Adrenal gland (tissue), 12 donors: ENCODE measurements around the gene CCDC102A. TPM values are rescaled to one million over a fixed set of nuclear protein-coding genes. Genes with fewer than 3 reads are reported as not detected.

Experiments
- DNase-seq, 7 donors: peaks; one replicate each; pipeline ENCODE4 v3.0.0-alpha.2; 2019 to 2020
- H3K27ac ChIP-seq, 5 donors: fragments of 200-600 bp; sonication (generic) in 4 of 5; 1 replicate in 3 of 5; 2 replicates in 2 of 5; pipeline versions ENCODE4 v1.5.1 to v1.8.0; 2016 to 2020; ENCODE audit warnings: mild to moderate bottlenecking in 1 of 5
- H3K27me3 ChIP-seq: fragments of 200-600 bp; 2 replicates; pipeline ENCODE4 v1.8.0; 2021
- H3K36me3 ChIP-seq, 2 donors: fragments of 200-600 bp; replicated peaks in 1 of 2; 1 replicate in 1 of 2; 2 replicates in 1 of 2; pipeline versions ENCODE4 v1.5.1 to v1.8.0; 2018 to 2022
- H3K4me1 ChIP-seq, 2 donors: fragments of 200-600 bp; replicated peaks in 1 of 2; 1 replicate in 1 of 2; 2 replicates in 1 of 2; pipeline versions ENCODE4 v1.5.1 to v1.8.0; 2018 to 2021
- H3K4me3 ChIP-seq, 4 donors: fragments of 200-600 bp; sonication (generic) in 3 of 4; one replicate each; pipeline ENCODE4 v1.5.1; 2016 to 2018
- H3K9me3 ChIP-seq, 3 donors: fragments of 200-600 bp; sonication (generic) in 1 of 3; replicated peaks in 1 of 3; 1 replicate in 2 of 3; 2 replicates in 1 of 3; pipeline versions ENCODE4 v1.5.1 to v1.8.0; 2016 to 2021
- POLR2A ChIP-seq, 2 donors: fragments of 450-650 bp; IDR thresholded peaks; one replicate each; pipeline ENCODE4 v1.6.1; 2017; ENCODE audit warnings: antibody characterized with exemption in 2 of 2, mild to moderate bottlenecking in 2 of 2, moderate library complexity in 1 of 2
- WGBS, 4 donors: extraction: QIAGEN DNeasy Blood & Tissue Kit in 2 of 4; methylation state at CpG; one replicate each; pipeline versions ENCODE4 v1.1.5 to v1.1.7; 2013 to 2017; 5-methylcytosine and 5-hydroxymethylcytosine counted together
- intact Hi-C, 2 donors: fragments of 100-400 bp; cut with DNase I; formaldehyde crosslinking; loops; one replicate each; pipeline versions ENCODE4 v1.14.1 to v1.15.0; 2022 to 2023
- polyA plus RNA-seq, 3 donors: library from polyadenylated mRNA; stranded (reverse); fragments of 200-250 nt in 2 of 3; fragments of 350-450 nt in 1 of 3; fragmentation: Illumina TruSeq in 1 of 3; extraction: RNeasy Lipid Tissue Mini Kit (QIAGEN cat#74804) in 1 of 3; gene quantifications; one replicate each; pipeline ENCODE4 v1.2.3, GENCODE V29; 2013 to 2014
- total RNA-seq, 9 donors: library from RNA; depleted of rRNA in 4 of 9; stranded (reverse); fragments of >200 nt in 4 of 9; fragments of 120-200 nt in 1 of 9; fragmentation: NEBNext Ultra II Directional in 1 of 9; extraction: Animal tissue kit (Norgen Biotek cat#: 25700) in 1 of 9; gene quantifications; one replicate each; pipeline versions ENCODE4 v1.1.0 to v1.2.4, GENCODE V29; 2013 to 2023
- TF ChIP-seq, protein P1 (sequence below), 6 experiments: fragments of 450-650 bp in 4 of 6; fragments of 200-600 bp in 2 of 6; sonication (generic) in 1 of 6; IDR thresholded peaks; 1 replicate in 5 of 6; 2 replicates in 1 of 6; pipeline versions ENCODE4 v1.5.1 to v1.8.0; 2016 to 2021; ENCODE audit warnings: antibody characterized with exemption in 6 of 6, mild to moderate bottlenecking in 2 of 6, moderate library complexity in 1 of 6
- donor health status: healthy with polysubstance abuse.
- donor health status: Bipolar disorder and iron deficiency.
- donor health status: DM: yes; HTN: yes; CAD: no.
- donor health status: DM: no; HTN: no; CAD: no.
- donor health status: DM: no; HTN: no; CAD: no.
- donor health status: DM: yes; HTN: yes; CAD: no.

CCDC102A gene
- total and polyA plus RNA-seq, 12 donors, result 1.6 to 23.6 (median 8.9) TPM

DNA sequence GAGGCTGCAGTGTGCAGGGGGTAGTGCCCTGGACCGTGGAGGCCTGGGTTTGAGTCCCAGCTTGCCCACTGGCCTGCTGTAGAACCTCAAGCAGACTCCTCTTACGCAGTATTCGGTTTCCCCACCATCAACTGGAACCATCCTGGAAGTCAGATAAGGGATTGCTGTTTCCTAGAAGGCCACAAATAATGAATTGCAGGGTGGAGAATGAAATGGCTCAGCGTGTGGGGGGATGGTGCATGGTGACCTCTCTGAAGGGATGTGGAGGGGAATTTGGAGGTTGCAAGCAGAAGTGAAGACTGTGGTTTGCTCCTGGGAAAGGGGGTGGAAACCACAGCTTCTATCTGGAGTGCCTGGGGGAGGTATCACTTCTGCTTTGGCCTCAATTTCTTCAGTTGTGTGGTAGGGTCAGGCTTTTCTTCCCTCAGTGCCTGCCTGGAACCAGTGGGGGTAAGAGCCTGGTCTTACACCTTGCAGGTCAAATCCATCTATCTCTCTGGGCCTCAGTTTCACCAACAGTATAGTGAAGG lies 7.8 kb upstream of the CCDC102A start:
- no peak for TF ChIP-seq POLR2A (IDR thresholded peaks at IDR 0.05)
- TF ChIP-seq, protein P1, sequence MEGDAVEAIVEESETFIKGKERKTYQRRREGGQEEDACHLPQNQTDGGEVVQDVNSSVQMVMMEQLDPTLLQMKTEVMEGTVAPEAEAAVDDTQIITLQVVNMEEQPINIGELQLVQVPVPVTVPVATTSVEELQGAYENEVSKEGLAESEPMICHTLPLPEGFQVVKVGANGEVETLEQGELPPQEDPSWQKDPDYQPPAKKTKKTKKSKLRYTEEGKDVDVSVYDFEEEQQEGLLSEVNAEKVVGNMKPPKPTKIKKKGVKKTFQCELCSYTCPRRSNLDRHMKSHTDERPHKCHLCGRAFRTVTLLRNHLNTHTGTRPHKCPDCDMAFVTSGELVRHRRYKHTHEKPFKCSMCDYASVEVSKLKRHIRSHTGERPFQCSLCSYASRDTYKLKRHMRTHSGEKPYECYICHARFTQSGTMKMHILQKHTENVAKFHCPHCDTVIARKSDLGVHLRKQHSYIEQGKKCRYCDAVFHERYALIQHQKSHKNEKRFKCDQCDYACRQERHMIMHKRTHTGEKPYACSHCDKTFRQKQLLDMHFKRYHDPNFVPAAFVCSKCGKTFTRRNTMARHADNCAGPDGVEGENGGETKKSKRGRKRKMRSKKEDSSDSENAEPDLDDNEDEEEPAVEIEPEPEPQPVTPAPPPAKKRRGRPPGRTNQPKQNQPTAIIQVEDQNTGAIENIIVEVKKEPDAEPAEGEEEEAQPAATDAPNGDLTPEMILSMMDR (IDR thresholded peaks at IDR 0.05), result no peak
- Histone ChIP-seq H3K27me3 (no peaks in the 10 kb centered on the region), H3K4me3 (no peak overlapping the region), H3K36me3 (no peaks in the 10 kb centered on the region), H3K27ac (no peak overlapping the region), H3K9me3 (no peaks in the 10 kb centered on the region), H3K4me1 (no peaks in the 10 kb centered on the region)
- intact Hi-C loops, result no loop called here
- peak in 4 of 7 donors; percentile 18 to 53 (median 24) for DNase-seq
- WGBS, 4 donors, result 69 to 84% (median 70%) methylated on average over 4 of the region's 4 CpGs

DNA sequence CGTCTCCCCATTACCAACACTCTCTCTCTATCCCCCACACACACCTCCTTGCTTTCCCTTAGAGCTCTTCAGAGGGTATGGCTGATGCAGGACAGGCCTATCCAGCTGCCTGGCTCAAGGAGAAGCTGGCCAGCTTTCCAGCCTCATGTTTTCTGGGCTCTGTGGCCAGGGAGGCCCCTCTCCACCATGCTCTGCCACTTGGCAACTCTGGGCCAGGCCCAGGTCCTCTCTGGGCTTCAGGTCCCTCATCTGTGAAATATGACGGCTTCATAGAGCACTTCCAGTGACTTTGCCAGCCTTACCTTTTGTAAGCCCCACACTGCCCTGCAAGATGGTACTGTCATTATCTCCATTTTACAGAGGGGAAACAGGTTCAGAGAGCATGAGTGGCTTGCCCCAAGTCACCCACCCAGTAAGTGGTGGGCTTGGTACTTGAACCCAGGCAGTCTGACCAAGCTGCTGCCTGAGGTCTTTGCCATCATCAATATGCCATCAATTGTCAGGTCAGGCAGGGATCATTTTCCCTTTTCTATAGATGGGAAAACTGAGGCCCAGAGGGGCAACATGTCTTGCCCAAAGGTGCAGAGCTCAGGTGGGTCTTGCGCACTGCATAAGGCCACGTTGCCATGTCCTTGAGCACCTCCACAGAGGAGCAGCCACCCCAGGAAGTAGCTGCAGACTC lies 5.5 kb upstream of the CCDC102A start:
- H3K36me3 ChIP-seq, result no peaks in the 10 kb centered on the region
- DNase-seq, result peak in 2 of 7 donors; percentile 5 to 13
- H3K4me1 ChIP-seq, result peaks cover 3 to 5% of the 10 kb centered on the region in 2 donors
- H3K9me3 ChIP-seq, result no peaks in the 10 kb centered on the region
- TF ChIP-seq, protein P1 (IDR thresholded peaks at IDR 0.05), result no peak
- no peak for TF ChIP-seq POLR2A (IDR thresholded peaks at IDR 0.05)
- no peaks in the 10 kb centered on the region for H3K27me3 ChIP-seq
- intact Hi-C loops, result no loop called here
- H3K4me3 ChIP-seq, result no peak overlapping the region
- no peak overlapping the region for H3K27ac ChIP-seq
- 69 to 89% (median 77%) methylated on average over 2 to 4 of the region's 4 CpGs for WGBS, 4 donors

DNA sequence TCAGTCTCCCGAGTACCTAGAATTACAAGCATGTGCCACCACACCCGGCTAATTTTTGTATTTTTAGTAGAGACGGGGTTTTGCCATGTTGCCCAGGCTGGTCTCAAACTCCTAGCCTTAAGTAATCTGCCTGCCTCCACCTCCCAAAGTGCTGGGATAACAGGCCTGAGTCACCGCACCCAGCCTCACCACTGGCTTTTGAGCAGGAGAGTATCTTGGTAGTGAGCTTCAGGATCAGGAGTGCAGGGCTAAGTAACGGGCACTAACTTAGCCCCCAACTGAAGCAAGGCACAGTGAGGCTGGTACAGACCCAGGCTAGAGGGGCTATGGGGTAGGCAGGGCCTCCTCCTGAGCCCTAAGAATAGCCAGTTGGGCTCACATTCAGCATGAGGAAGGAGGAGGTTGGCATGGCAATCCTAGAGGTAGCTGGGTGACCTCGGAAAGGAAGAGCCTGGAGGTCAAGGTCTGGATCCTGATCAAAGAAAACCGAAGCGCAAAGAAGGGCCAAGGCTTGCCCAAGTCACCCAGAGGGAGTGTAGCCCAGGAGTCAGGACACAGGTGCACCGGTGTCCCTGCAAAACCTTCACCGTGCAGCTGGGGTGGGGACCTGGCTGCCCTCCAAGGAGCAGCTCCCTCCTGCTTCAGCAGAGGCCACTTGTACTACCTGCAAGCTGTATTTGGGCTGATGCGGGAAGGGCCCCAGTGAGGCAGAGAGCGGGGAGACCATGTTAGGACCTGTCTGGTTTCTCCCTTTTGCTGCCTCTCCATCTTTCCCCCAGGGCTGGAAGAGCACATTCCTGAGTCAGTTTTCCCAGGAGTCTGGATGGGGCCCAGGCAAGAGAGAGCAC lies 4.8 kb upstream of the CCDC102A start:
- no peaks in the 10 kb centered on the region for H3K27me3 ChIP-seq
- no peak overlapping the region for H3K27ac ChIP-seq
- intact Hi-C loops, result no loop called here
- H3K9me3 ChIP-seq, result no peaks in the 10 kb centered on the region
- TF ChIP-seq POLR2A (IDR thresholded peaks at IDR 0.05), result no peak
- TF ChIP-seq, protein P1 (IDR thresholded peaks at IDR 0.05), result no peak
- DNase-seq, result peak in 2 of 7 donors; percentile 13 to 21
- 63 to 74% (median 70%) methylated on average over 12 of the region's 12 CpGs for WGBS, 4 donors
- H3K36me3 ChIP-seq, result no peaks in the 10 kb centered on the region
- H3K4me3 ChIP-seq, result no peak overlapping the region
- peaks cover 6 to 11% of the 10 kb centered on the region in 2 donors for H3K4me1 ChIP-seq

DNA sequence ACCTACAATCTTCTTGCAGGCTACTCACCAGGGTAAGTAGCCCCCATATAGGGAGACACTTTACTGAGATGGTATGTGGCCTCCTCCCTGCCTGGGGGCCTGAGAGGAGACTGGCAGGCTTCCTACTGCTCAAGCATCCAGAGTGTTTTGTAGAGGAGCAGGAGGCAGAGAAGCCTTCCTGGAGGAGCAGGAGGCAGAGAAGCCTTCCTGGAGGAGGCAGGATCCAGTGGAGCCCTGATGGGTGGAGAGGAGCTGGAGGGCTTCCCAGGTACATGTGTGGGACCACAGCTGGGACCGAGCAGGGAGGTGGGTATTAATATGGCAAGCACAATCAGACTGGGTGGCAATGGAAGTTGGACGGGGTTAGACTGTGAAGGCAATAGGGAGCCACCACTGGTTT lies 4.0 kb upstream of the CCDC102A start:
- no peaks in the 10 kb centered on the region for H3K36me3 ChIP-seq
- H3K4me3 ChIP-seq, result no peak overlapping the region
- H3K4me1 ChIP-seq, result peaks cover 9 to 14% of the 10 kb centered on the region in 2 donors
- intact Hi-C loops, result no loop called here
- no peak overlapping the region for H3K27ac ChIP-seq
- no peaks in the 10 kb centered on the region for H3K9me3 ChIP-seq
- 74 to 92% (median 84%) methylated on average over 2 of the region's 2 CpGs for WGBS, 4 donors
- H3K27me3 ChIP-seq, result no peaks in the 10 kb centered on the region
- TF ChIP-seq, protein P1 (IDR thresholded peaks at IDR 0.05), result no peak
- TF ChIP-seq POLR2A (IDR thresholded peaks at IDR 0.05), result no peak
- DNase-seq, result peak in 2 of 7 donors; percentile 8 to 15
